WTC11 (cell line): ENCODE data around the gene TOM1L2. TPM values are rescaled to one million over a fixed set of nuclear protein-coding genes. Genes with fewer than 3 reads are reported as not detected.

ENCODE experiments used
- ATAC-seq: fragments of 200-7000 bp; cut with Tn5 transposase; 2 replicates; pipeline ENCODE4 v1.10.0; 2021; ENCODE audit warnings: mild to moderate bottlenecking, moderate library complexity
- CTCF ChIA-PET: fragments of 300-600 bp; sonication (Branson Sonifier 250); formaldehyde crosslinking; loops from one replicate; lab custom pipeline; 2021; ENCODE audit warnings: antibody characterized with exemption; lab: Charles Lee
- POLR2A ChIA-PET: fragments of 350-600 bp; sonication (Branson Sonifier 250); formaldehyde crosslinking; loops from one replicate; lab custom pipeline; 2021; ENCODE audit warnings: antibody characterized with exemption; lab: Charles Lee
- DNase-seq: peaks from one replicate; pipeline ENCODE4 v3.0.0; 2021; ENCODE audit warnings: low spot score
- H3K27ac Mint-ChIP-seq: 2 replicates; pipeline ENCODE4 v1.8.0; 2021; ENCODE audit warnings: mixed read lengths
- H3K27me3 Mint-ChIP-seq: 2 replicates; pipeline ENCODE4 v1.8.0; 2021; ENCODE audit warnings: low read depth, mild to moderate bottlenecking, moderate library complexity, mixed read lengths
- H3K36me3 Mint-ChIP-seq: 2 replicates; pipeline ENCODE4 v1.8.0; 2021; ENCODE audit warnings: mixed read lengths
- H3K4me1 Mint-ChIP-seq: 2 replicates; pipeline ENCODE4 v1.8.0; 2022; ENCODE audit warnings: mixed read lengths
- H3K4me3 Mint-ChIP-seq: 2 replicates; pipeline ENCODE4 v1.8.0; 2021; ENCODE audit warnings: mild to moderate bottlenecking, moderate library complexity, mixed read lengths
- H3K9me3 Mint-ChIP-seq: 2 replicates; pipeline ENCODE4 v1.8.0; 2021; ENCODE audit warnings: mixed read lengths
- ELF4 ChIP-seq: sonication (generic); formaldehyde crosslinking; IDR thresholded peaks from 2 replicates; pipeline ENCODE4 v1.8.1; 2022; ENCODE audit warnings: low read depth, mild to moderate bottlenecking, moderate library complexity, missing genetic modification reagents
- EMX1 ChIP-seq: fragments of 250-450 bp; sonication (Bioruptor Pico); IDR thresholded peaks from 2 replicates; pipeline ENCODE4 v1.8.0; 2021; ENCODE audit warnings: mild to moderate bottlenecking
- ETV6 ChIP-seq: sonication (generic); formaldehyde crosslinking; IDR thresholded peaks from 2 replicates; pipeline ENCODE4 v1.8.1; 2022; ENCODE audit warnings: mild to moderate bottlenecking, missing genetic modification reagents
- GTF2I ChIP-seq: fragments of 250-450 bp; sonication (Bioruptor Pico); conservative IDR thresholded peaks from 2 replicates; pipeline ENCODE4 v1.4.0; 2021; ENCODE audit warnings: mild to moderate bottlenecking
- IRF2 ChIP-seq: sonication (generic); formaldehyde crosslinking; IDR thresholded peaks from 2 replicates; pipeline ENCODE4 v1.8.0; 2022; ENCODE audit warnings: low read depth, missing genetic modification reagents, borderline replicate concordance
- KAT7 ChIP-seq: sonication (generic); formaldehyde crosslinking; IDR thresholded peaks from 2 replicates; pipeline ENCODE4 v1.8.1; 2023; ENCODE audit warnings: missing genetic modification reagents, mild to moderate bottlenecking, borderline replicate concordance
- MAX ChIP-seq: sonication (generic); formaldehyde crosslinking; IDR thresholded peaks from 2 replicates; pipeline ENCODE4 v1.8.0; 2022; ENCODE audit warnings: mild to moderate bottlenecking, missing genetic modification reagents
- MXD4 ChIP-seq: fragments of 250-450 bp; sonication (Bioruptor Pico); IDR thresholded peaks from 2 replicates; pipeline ENCODE4 v1.8.0; 2021; ENCODE audit warnings: mild to moderate bottlenecking, moderate library complexity, borderline replicate concordance
- MYBL2 ChIP-seq: sonication (generic); formaldehyde crosslinking; IDR thresholded peaks from 2 replicates; pipeline ENCODE4 v1.8.1; 2023; ENCODE audit warnings: mild to moderate bottlenecking, moderate library complexity, missing genetic modification reagents
- PRRX2 ChIP-seq: fragments of 250-450 bp; sonication (Bioruptor Pico); IDR thresholded peaks from 2 replicates; pipeline ENCODE4 v1.8.0; 2021; ENCODE audit warnings: mild to moderate bottlenecking
- RELA ChIP-seq: sonication (generic); formaldehyde crosslinking; IDR thresholded peaks from 2 replicates; pipeline ENCODE4 v1.8.1; 2022; ENCODE audit warnings: missing genetic modification reagents, mild to moderate bottlenecking, borderline replicate concordance
- SP1 ChIP-seq: sonication (generic); formaldehyde crosslinking; conservative IDR thresholded peaks from 2 replicates; pipeline ENCODE4 v1.8.1; 2022; ENCODE audit warnings: missing genetic modification reagents
- TP53 ChIP-seq: sonication (generic); formaldehyde crosslinking; IDR thresholded peaks from 2 replicates; pipeline ENCODE4 v1.8.1; 2023; ENCODE audit warnings: mild to moderate bottlenecking, missing genetic modification reagents
- ZNF138 ChIP-seq: sonication (generic); formaldehyde crosslinking; conservative IDR thresholded peaks from 2 replicates; pipeline ENCODE4 v1.8.1; 2022; ENCODE audit warnings: mild to moderate bottlenecking, moderate library complexity, missing genetic modification reagents
- ZNF423 ChIP-seq: fragments of 250-450 bp; sonication (Bioruptor Pico); IDR thresholded peaks from 2 replicates; pipeline ENCODE4 v2.1.2; 2022; ENCODE audit warnings: mild to moderate bottlenecking, moderate library complexity
- ZNF512 ChIP-seq: sonication (generic); formaldehyde crosslinking; IDR thresholded peaks from 2 replicates; pipeline ENCODE4 v1.8.1; 2022; ENCODE audit warnings: missing genetic modification reagents, borderline replicate concordance
- total RNA-seq: library from RNA; stranded (reverse); gene quantifications from 3 replicates; pipeline ENCODE4 v1.2.3, GENCODE V29; 2021
- TF ChIP-seq, protein P1 (sequence below): sonication (generic); formaldehyde crosslinking; IDR thresholded peaks from 2 replicates; pipeline ENCODE4 v1.8.1; 2023; ENCODE audit warnings: mild to moderate bottlenecking, missing genetic modification reagents
- TF ChIP-seq, protein P2 (sequence below): sonication (generic); formaldehyde crosslinking; IDR thresholded peaks from 2 replicates; pipeline ENCODE4 v1.8.1; 2023; ENCODE audit warnings: mild to moderate bottlenecking, moderate library complexity, missing genetic modification reagents
- TF ChIP-seq, protein P3 (sequence below): sonication (generic); formaldehyde crosslinking; conservative IDR thresholded peaks from 2 replicates; pipeline ENCODE4 v1.8.1; 2023; ENCODE audit warnings: mild to moderate bottlenecking, low read depth, missing genetic modification reagents, moderate library complexity

The TOM1L2 gene
- total RNA-seq, 1 experiment from 2014 or later = 6.4 TPM

DNA sequence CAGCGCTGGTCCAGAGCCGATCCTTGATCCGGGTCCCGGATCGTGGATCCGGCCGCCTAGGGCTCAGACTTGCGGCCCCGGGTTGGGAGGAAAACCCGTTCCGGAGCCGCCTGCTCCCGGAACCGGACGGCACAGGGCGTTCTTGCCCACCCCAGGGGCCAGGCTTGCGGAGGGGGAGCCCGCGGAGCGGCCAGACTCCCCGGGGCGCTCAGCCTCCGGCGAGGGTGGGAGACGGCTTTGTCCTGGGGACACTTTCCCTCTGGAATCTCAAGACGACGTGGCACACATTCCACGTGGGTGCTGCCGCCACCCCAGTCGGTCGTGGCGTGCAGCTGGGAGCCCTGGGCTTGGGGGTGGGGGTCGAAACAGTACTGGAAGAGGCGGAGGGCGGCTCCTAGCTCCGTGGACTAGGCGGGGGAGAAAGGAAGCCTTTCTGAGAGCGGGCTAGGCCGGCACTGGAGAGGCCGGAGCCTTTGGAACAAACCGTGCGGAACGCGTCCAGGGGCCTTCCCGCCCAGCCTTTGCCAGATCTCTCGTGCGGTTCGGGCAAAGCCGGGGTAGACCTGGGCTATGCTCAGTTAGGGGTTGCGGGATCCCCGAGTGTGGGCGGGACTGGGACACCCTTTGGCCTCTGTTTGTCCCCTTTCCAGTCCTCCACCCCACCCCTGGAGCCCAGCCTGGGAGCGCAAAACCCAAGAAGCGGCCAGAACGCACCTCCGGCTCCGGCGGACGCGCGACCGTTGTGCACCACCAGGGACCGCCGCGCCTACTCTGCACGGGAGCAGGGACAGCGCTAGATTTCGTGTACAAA lies 161.9 kb downstream of the TOM1L2 start (continued):
- TF ChIP-seq ETV6 (CRISPR knock-in tag) (no peak), ZNF423 (CRISPR knock-in tag) (peak; percentile 99), RELA (no peak), GTF2I (CRISPR knock-in tag) (peak; percentile 96), TP53 (CRISPR knock-in tag) (no peak; the same call in 1 of the 2 replicates), MXD4 (no peak), ZNF512 (no peak), PRRX2 (CRISPR knock-in tag) (peak; percentile 33; the same call in 1 of the 2 replicates), MYBL2 (CRISPR knock-in tag) (no peak), MAX (no peak; the same call in 1 of the 2 replicates), ELF4 (no peak), KAT7 (CRISPR knock-in tag) (no peak)
- TF ChIP-seq, protein P1, sequence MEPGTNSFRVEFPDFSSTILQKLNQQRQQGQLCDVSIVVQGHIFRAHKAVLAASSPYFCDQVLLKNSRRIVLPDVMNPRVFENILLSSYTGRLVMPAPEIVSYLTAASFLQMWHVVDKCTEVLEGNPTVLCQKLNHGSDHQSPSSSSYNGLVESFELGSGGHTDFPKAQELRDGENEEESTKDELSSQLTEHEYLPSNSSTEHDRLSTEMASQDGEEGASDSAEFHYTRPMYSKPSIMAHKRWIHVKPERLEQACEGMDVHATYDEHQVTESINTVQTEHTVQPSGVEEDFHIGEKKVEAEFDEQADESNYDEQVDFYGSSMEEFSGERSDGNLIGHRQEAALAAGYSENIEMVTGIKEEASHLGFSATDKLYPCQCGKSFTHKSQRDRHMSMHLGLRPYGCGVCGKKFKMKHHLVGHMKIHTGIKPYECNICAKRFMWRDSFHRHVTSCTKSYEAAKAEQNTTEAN (CRISPR knock-in tag) = no peak
- TF ChIP-seq, protein P2, sequence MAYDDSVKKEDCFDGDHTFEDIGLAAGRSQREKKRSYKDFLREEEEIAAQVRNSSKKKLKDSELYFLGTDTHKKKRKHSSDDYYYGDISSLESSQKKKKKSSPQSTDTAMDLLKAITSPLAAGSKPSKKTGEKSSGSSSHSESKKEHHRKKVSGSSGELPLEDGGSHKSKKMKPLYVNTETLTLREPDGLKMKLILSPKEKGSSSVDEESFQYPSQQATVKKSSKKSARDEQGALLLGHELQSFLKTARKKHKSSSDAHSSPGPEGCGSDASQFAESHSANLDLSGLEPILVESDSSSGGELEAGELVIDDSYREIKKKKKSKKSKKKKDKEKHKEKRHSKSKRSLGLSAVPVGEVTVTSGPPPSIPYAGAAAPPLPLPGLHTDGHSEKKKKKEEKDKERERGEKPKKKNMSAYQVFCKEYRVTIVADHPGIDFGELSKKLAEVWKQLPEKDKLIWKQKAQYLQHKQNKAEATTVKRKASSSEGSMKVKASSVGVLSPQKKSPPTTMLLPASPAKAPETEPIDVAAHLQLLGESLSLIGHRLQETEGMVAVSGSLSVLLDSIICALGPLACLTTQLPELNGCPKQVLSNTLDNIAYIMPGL (CRISPR knock-in tag) = peak; percentile 68
- TF ChIP-seq, all 79 proteins: peak for 11

GRCh38 chr17:17809531-17810083 lies 162.6 kb downstream of the TOM1L2 start:
- CTCF ChIA-PET = interaction anchor here (0.7 to 4.7 kb wide), 21 partner anchors 8 to 196 kb away, joined by 3 to 47 read pairs (median 5); partner anchors contain the start of gene SREBF1
- H3K27me3 Mint-ChIP-seq = peaks cover 16% of the 10 kb centered on the region
- H3K36me3 Mint-ChIP-seq = peaks cover 4% of the 10 kb centered on the region; the same call in 1 of the 2 replicates
- POLR2A ChIA-PET = interaction anchor here (0.7 to 1.7 kb wide), 5 partner anchors 9 to 110 kb away, joined by 3 to 12 read pairs (median 5); partner anchors contain the start of gene SREBF1
- H3K4me3 Mint-ChIP-seq = peak overlapping the region; percentile 66
- H3K4me1 Mint-ChIP-seq = peaks cover 22% of the 10 kb centered on the region
- ATAC-seq (no peak; the same call in none of the 2 replicates), DNase-seq (peak; percentile 84)
- H3K27ac Mint-ChIP-seq = no peak overlapping the region
- TF ChIP-seq IRF2 (no peak), EMX1 (CRISPR knock-in tag) (peak; percentile 66; the same call in 1 of the 2 replicates), TP53 (CRISPR knock-in tag) (0 out of 2 replicates have a peak, but pooled peaks have one; percentile 67), SP1 (CRISPR knock-in tag) (0 out of 2 replicates have a peak, but pooled peaks have one; percentile 80), ZNF138 (CRISPR knock-in tag) (no peak)
- TF ChIP-seq, protein P3, sequence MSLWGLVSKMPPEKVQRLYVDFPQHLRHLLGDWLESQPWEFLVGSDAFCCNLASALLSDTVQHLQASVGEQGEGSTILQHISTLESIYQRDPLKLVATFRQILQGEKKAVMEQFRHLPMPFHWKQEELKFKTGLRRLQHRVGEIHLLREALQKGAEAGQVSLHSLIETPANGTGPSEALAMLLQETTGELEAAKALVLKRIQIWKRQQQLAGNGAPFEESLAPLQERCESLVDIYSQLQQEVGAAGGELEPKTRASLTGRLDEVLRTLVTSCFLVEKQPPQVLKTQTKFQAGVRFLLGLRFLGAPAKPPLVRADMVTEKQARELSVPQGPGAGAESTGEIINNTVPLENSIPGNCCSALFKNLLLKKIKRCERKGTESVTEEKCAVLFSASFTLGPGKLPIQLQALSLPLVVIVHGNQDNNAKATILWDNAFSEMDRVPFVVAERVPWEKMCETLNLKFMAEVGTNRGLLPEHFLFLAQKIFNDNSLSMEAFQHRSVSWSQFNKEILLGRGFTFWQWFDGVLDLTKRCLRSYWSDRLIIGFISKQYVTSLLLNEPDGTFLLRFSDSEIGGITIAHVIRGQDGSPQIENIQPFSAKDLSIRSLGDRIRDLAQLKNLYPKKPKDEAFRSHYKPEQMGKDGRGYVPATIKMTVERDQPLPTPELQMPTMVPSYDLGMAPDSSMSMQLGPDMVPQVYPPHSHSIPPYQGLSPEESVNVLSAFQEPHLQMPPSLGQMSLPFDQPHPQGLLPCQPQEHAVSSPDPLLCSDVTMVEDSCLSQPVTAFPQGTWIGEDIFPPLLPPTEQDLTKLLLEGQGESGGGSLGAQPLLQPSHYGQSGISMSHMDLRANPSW (CRISPR knock-in tag) = 0 out of 2 replicates have a peak, but pooled peaks have one; percentile 74
- H3K9me3 Mint-ChIP-seq = no peaks in the 10 kb centered on the region
